Bladder microvascular endothelial cell (primary cell): ENCODE data around the gene NPBWR2. TPM values are rescaled to one million over a fixed set of nuclear protein-coding genes. Genes with fewer than 3 reads are reported as not detected.

ENCODE experiments used
- total RNA-seq: library from RNA; depleted of rRNA; stranded (reverse); fragments of >200 nt; gene quantifications from 2 replicates; pipeline ENCODE4 v1.2.3, GENCODE V29; 2014

NPBWR2 gene
- total RNA-seq, result not detected in 2 replicates

GRCh38 chr20:64106981-64107735 is at the start of gene NPBWR2:
NPBWR2 (minus strand) TSS chr20:64107565; CDS start chr20:64106831, 734 bp downstream.

GRCh38 chr20:64083804-64084684 is 23.3 kb downstream of the NPBWR2 start, which contains the start of gene LKAAEAR1:
LKAAEAR1 (minus strand) TSS chr20:64084398; CDS start chr20:64084219, 179 bp downstream.

GRCh38 chr20:64080013-64080812 is 27.2 kb downstream of the NPBWR2 start, which contains the start of gene OPRL1:
OPRL1 (plus strand) TSS chr20:64080082; CDS start chr20:64092721, 12,639 bp downstream.

GRCh38 chr20:64079273-64080012 is 27.9 kb downstream of the NPBWR2 start, which contains the start of gene RGS19:
RGS19 (minus strand) TSS chr20:64079518; CDS start chr20:64076886, 2,632 bp downstream.

GRCh38 chr20:64062596-64063388 is 44.6 kb downstream of the NPBWR2 start, which contains the start of gene TCEA2:
TCEA2 (plus strand) TSS chr20:64063198; CDS start chr20:64063313, 115 bp downstream.

Other genes starting within 250 kb of the NPBWR2 start
- gene ABHD16B, start 246.1 kb downstream of the NPBWR2 start, total RNA-seq, result not detected in 2 replicates
- 100 and 164 TPM in 2 replicates for gene TPD52L2, start 242.3 kb downstream of the NPBWR2 start, total RNA-seq
- 56.2 and 97.5 TPM in 2 replicates for gene DNAJC5, start 212.4 kb downstream of the NPBWR2 start, total RNA-seq
- gene UCKL1, start 151.1 kb downstream of the NPBWR2 start, total RNA-seq, result 29.0 and 40.7 TPM in 2 replicates
- gene ZNF512B, start 137.6 kb downstream of the NPBWR2 start, total RNA-seq, result 6.3 and 10.5 TPM in 2 replicates
- gene SAMD10, start 127.9 kb downstream of the NPBWR2 start, total RNA-seq, result 1.6 and 3.9 TPM in 2 replicates
- gene PRPF6, start 126.4 kb downstream of the NPBWR2 start, total RNA-seq, result 55.5 and 98.0 TPM in 2 replicates
- 2.8 and 4.5 TPM in 2 replicates for gene C20orf204, start 71.4 kb downstream of the NPBWR2 start, total RNA-seq
- 36.2 and 43.9 TPM in 2 replicates for gene SOX18, start 57.9 kb downstream of the NPBWR2 start, total RNA-seq
- 26.4 and 32.9 TPM in 2 replicates for gene TCEA2, start 44.4 kb downstream of the NPBWR2 start, total RNA-seq
- 17.2 and 20.6 TPM in 2 replicates for gene RGS19, start 28.0 kb downstream of the NPBWR2 start, total RNA-seq
- gene OPRL1, start 27.5 kb downstream of the NPBWR2 start, total RNA-seq, result 1.3 and 5.0 TPM in 2 replicates
- gene LKAAEAR1, start 23.2 kb downstream of the NPBWR2 start, total RNA-seq, result 0.16 and 0.25 TPM in 2 replicates
- not detected in 2 replicates for gene MYT1, start 56.9 kb upstream of the NPBWR2 start, total RNA-seq
- 41.9 and 56.5 TPM in 2 replicates for gene PCMTD2, start 148.2 kb upstream of the NPBWR2 start, total RNA-seq